Loucy (cell line): ENCODE results near the gene SDK2.

Source experiments
- H2AFZ ChIP-seq: fragments of 200-600 bp; sonication (generic); 2 replicates; pipeline ENCODE4 v1.6.0; 2016; ENCODE audit warnings: antibody characterized with exemption, mild to moderate bottlenecking, low read length, moderate library complexity
- H3F3A ChIP-seq: fragments of 200-600 bp; 2 replicates; pipeline ENCODE4 v1.6.0; 2016; ENCODE audit warnings: antibody characterized with exemption, low read depth, mild to moderate bottlenecking
- H3K27me3 ChIP-seq: fragments of 200-600 bp; sonication (generic); 2 replicates; pipeline ENCODE4 v1.6.1; 2014; ENCODE audit warnings: low read length, mild to moderate bottlenecking; ENCODE audit not compliant: insufficient read depth, poor library complexity, severe bottlenecking
- H3K36me3 ChIP-seq: fragments of 200-600 bp; sonication (generic); 2 replicates; pipeline ENCODE4 v1.6.1; 2016; ENCODE audit warnings: low read length; ENCODE audit not compliant: insufficient read depth
- H3K4me1 ChIP-seq: fragments of 200-600 bp; sonication (generic); 2 replicates; pipeline ENCODE4 v1.5.1; 2014; ENCODE audit warnings: low read length, mild to moderate bottlenecking; ENCODE audit not compliant: insufficient read depth, poor library complexity, severe bottlenecking
- H3K4me2 ChIP-seq: fragments of 200-600 bp; sonication (generic); 2 replicates; pipeline ENCODE4 v1.6.0; 2014; ENCODE audit warnings: antibody characterized with exemption, low read length, low read depth, mild to moderate bottlenecking; ENCODE audit not compliant: poor library complexity, severe bottlenecking
- H3K4me3 ChIP-seq: fragments of 200-600 bp; sonication (generic); 2 replicates; pipeline ENCODE4 v1.5.1; 2014; ENCODE audit warnings: low read length, mild to moderate bottlenecking, mixed read lengths; ENCODE audit not compliant: poor library complexity, severe bottlenecking
- H3K79me2 ChIP-seq: fragments of 200-600 bp; sonication (generic); 2 replicates; pipeline ENCODE4 v1.6.1; 2014; ENCODE audit warnings: low read length; ENCODE audit not compliant: insufficient read depth
- H3K9ac ChIP-seq: fragments of 200-600 bp; sonication (generic); 2 replicates; pipeline ENCODE4 v1.6.0; 2014; ENCODE audit warnings: mild to moderate bottlenecking, low read depth, low read length, moderate library complexity; ENCODE audit not compliant: poor library complexity, severe bottlenecking
- H3K9me2 ChIP-seq: fragments of 200-600 bp; sonication (generic); replicated peaks from 2 replicates; pipeline ENCODE4 v1.6.1; 2016; ENCODE audit warnings: low read depth, low read length, mixed read lengths
- H3K9me3 ChIP-seq: fragments of 200-600 bp; sonication (generic); 2 replicates; pipeline ENCODE4 v1.6.1; 2014; ENCODE audit warnings: mild to moderate bottlenecking, antibody characterized with exemption, low read length, low read depth; ENCODE audit not compliant: insufficient read depth
- H4K20me1 ChIP-seq: fragments of 200-600 bp; sonication (generic); 2 replicates; pipeline ENCODE4 v1.6.0; 2014; ENCODE audit warnings: antibody characterized with exemption, low read length, mild to moderate bottlenecking; ENCODE audit not compliant: insufficient read depth, poor library complexity, severe bottlenecking
- CTCF ChIP-seq: fragments of 200-600 bp; sonication (generic); conservative IDR thresholded peaks from 2 replicates; pipeline ENCODE4 v1.5.1; 2014; ENCODE audit warnings: mild to moderate bottlenecking, antibody characterized with exemption, low read length
- EZH2phosphoT487 ChIP-seq: fragments of 200-600 bp; IDR thresholded peaks from 2 replicates; pipeline ENCODE4 v1.6.1; 2018; ENCODE audit warnings: antibody characterized with exemption, mild to moderate bottlenecking, moderate library complexity, borderline replicate concordance

Gene SDK2

DNA sequence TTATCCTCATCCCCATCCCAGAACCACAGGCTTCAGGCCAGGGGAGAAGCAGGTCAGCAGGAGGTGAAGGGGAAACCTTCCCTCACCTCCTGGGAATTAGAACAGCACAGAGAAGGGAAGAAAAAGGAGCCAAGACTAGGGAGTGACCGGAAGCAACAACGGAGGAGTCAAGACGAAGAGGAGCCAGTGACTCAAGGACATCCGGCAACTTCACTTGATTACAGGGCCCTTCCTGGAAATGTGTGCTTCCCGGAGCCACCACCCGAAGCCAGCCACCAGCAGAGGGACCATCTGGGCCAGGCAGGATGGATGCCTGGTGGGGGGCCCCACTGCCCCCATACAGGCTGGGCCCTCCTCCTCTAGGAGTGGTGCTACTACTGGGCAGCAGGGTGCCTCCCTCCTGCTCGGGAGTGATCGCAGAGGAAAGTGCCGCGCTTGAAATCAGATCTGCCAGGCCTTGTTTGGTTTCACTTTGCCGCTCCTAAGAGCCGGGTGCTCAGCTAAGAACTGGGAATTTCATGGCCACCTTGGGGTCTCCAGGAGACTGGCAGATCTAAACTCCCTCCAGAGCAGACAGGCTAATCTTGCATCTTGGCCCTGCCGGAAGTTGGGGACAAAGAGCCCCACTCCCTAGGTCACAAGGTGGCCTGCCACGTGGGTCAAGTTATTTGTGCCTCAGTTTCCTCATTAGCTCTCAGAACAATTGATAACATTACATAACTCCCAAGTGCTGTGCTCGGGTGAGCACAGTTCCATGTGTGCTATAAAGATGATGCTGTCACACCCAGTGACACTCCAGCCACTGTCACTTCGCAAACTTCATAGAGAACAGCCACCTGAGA, 339.1 kb downstream of the SDK2 start:
- TF ChIP-seq EZH2phosphoT487, result no peak
- H3K4me1 ChIP-seq, result peaks cover 9% of the 10 kb centered on the region
- no peaks in the 10 kb centered on the region for H3K36me3 ChIP-seq
- no peak overlapping the region for H3K4me2 ChIP-seq
- H4K20me1 ChIP-seq, result no peaks in the 10 kb centered on the region
- no peaks in the 10 kb centered on the region for H3K9me2 ChIP-seq
- H3K4me3 ChIP-seq, result no peak overlapping the region
- no peaks in the 10 kb centered on the region for H3K79me2 ChIP-seq
- H3K27me3 ChIP-seq, result peaks cover 4% of the 10 kb centered on the region
- no peaks in the 10 kb centered on the region for H3F3A ChIP-seq
- no peaks in the 10 kb centered on the region for H3K9me3 ChIP-seq
- no peak overlapping the region for H2AFZ ChIP-seq
- no peak overlapping the region for H3K9ac ChIP-seq

DNA sequence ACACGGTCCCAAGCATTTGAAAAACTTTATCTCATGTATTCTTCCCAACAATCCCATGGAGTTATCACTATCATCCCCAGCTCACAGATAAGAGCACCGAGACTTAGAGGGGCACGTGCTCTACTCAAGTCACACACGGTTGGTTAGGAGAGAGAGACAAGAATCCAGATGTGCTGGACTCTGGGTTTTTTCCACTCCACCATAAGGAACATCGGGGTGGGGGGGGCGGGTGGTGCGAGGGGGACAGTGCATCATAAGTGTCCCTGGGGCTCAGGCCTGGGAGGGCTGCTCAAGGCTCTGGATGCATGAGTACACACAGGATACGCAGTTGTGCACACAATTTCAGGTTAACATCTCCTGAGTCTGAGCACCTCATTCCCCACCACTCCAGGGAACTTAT, 339.8 kb downstream of the SDK2 start:
- no peaks in the 10 kb centered on the region for H4K20me1 ChIP-seq
- no peaks in the 10 kb centered on the region for H3K36me3 ChIP-seq
- no peak for TF ChIP-seq CTCF
- H3K4me2 ChIP-seq, result no peak overlapping the region
- no peaks in the 10 kb centered on the region for H3K27me3 ChIP-seq
- no peak overlapping the region for H3K4me3 ChIP-seq
- H3K79me2 ChIP-seq, result no peaks in the 10 kb centered on the region
- no peaks in the 10 kb centered on the region for H3K9me3 ChIP-seq
- H2AFZ ChIP-seq, result no peak overlapping the region
- H3F3A ChIP-seq, result no peaks in the 10 kb centered on the region
- H3K9me2 ChIP-seq, result no peaks in the 10 kb centered on the region
- H3K9ac ChIP-seq, result no peak overlapping the region
- peaks cover 2% of the 10 kb centered on the region for H3K4me1 ChIP-seq

DNA sequence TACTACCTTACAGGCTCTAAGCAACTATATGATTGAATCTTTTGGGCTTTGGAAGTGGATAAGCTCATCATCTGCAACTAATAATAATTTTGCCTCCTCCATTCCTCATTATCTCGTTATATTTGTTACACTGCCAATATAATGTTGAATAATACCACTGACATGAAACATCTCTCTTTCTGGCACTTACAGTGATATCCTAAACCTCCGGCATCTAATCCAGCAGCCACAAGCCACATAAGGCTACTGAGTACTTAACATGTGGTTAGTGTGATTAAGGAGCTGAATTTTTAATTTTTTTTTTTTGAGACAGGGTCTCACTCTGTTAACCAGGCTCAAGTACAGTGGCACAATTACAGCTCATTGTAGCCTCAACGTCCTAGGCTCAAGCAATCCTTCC, 342.1 kb downstream of the SDK2 start:
- no peak overlapping the region for H3K4me2 ChIP-seq
- H3K79me2 ChIP-seq, result no peaks in the 10 kb centered on the region
- no peaks in the 10 kb centered on the region for H3K27me3 ChIP-seq
- no peaks in the 10 kb centered on the region for H3F3A ChIP-seq
- H4K20me1 ChIP-seq, result no peaks in the 10 kb centered on the region
- H3K9ac ChIP-seq, result no peak overlapping the region
- no peak for TF ChIP-seq CTCF
- no peak for TF ChIP-seq EZH2phosphoT487
- H2AFZ ChIP-seq, result no peak overlapping the region
- H3K4me1 ChIP-seq, result no peaks in the 10 kb centered on the region
- H3K4me3 ChIP-seq, result no peak overlapping the region
- H3K9me2 ChIP-seq, result no peaks in the 10 kb centered on the region
- H3K36me3 ChIP-seq, result no peaks in the 10 kb centered on the region
- H3K9me3 ChIP-seq, result no peaks in the 10 kb centered on the region

DNA sequence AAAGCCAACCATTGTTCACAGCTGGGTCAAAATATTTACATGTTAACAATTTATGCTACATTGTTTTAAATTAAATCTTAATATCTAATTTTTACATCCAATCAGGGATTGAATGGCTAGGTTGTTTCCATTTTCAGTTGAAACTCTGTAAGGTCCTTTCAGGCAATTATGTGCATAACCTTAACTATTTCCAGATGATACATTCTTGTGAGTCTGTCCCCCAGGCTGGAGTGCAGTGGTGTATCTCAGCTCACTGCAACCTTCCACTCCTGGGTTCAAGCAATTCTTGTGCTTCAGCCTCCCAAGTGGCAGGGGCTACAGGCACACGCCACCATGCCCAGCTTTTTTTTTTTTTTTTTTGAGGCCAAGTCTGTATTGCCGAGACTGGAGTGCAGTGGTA, 342.9 kb downstream of the SDK2 start:
- TF ChIP-seq CTCF (no peak), EZH2phosphoT487 (no peak)
- H3K4me2 ChIP-seq, result no peak overlapping the region
- H3K4me1 ChIP-seq, result no peaks in the 10 kb centered on the region
- H3K36me3 ChIP-seq, result no peaks in the 10 kb centered on the region
- no peaks in the 10 kb centered on the region for H3K79me2 ChIP-seq
- H3K27me3 ChIP-seq, result no peaks in the 10 kb centered on the region
- H3F3A ChIP-seq, result no peaks in the 10 kb centered on the region
- H3K9ac ChIP-seq, result no peak overlapping the region
- no peak overlapping the region for H3K4me3 ChIP-seq
- H3K9me2 ChIP-seq, result no peaks in the 10 kb centered on the region
- no peaks in the 10 kb centered on the region for H4K20me1 ChIP-seq
- H2AFZ ChIP-seq, result no peak overlapping the region
- no peaks in the 10 kb centered on the region for H3K9me3 ChIP-seq
